ENCODE measurements around the gene MRPL54. TPM values are rescaled to one million over a fixed set of nuclear protein-coding genes. Genes with fewer than 3 reads are reported as not detected.

Gene MRPL54
- total RNA-seq, result 35.3 TPM

DNA sequence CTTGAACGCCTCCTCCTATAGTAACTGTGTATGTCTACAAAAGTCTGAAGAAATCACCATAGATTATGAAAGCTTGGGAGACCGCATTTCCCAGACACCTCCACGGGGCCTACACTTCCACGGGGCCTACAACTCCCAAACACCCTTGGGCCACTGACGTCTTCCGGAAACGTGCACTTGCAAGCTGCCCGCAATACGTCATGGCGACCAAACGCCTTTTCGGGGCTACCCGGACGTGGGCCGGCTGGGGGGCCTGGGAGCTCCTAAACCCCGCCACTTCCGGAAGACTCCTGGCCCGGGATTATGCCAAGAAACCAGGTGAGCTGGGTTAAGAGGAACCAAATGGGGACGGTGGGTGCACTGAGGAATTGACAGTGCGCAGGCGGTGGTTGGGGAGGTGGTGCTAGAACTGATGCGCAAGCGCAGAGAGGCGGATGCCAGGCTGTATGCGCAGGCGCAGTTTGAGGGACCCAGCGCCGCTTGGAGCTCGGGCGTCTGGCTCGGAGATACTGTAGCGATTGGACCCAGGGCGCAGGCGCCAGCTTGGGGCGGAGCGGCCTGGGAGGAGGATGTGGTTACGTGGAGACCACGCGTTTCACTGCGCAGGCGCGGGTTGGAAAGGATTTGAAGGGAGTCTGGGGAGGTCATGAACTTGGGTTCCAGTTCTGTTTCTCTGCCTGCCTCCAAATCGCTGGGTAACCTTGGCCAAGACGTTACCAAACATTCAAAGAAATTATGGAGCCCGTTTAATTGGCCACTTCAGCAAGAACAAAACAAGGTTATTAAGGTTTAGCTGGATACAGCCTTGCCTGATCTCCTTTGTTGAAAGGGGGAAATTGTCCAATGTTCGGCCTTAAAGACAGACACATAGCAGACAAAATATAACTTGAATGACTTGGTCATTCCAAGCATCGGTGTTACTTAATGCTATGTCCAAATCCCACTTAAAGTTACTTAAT, at the start of gene MRPL54:
Gene MRPL54 (plus strand): TSS at position 182 of the 959 bp plus-strand sequence. CDS start 19 bp downstream, at position 201.
- ATAC-seq, result peak; percentile 98
- peak; percentile 99 for DNase-seq (ENCODE audit: low spot score)
- intact Hi-C loops (cut with DNase I), result no loop called here

DNA sequence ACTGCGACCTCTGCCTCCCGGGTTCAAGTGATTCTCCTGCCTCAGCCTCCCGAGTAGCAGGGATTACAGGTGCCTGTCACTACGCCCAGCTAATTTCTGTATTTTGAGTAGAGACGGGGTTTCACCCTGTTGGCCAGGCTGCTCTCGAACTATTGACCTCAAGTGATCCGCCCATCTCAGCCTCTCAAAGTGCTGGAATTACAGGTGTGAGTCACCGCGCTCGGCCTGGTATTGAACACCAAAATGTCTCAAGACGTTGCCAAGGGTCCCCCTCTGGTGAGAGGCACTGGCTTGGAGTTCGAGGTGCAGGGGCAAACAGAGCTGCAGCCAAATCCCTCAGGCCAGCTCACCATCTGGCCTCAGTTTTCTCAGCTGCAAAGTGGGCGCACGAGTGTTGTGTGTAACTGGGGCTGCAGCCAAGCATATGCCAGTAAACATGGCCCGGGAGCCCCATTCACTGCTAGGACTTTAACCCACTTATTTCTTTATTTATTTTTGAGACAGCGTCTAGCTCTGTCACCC, 46.3 kb upstream of the MRPL54 start:
- DNase-seq (ENCODE audit: low spot score), result no peak
- ATAC-seq, result no peak
- intact Hi-C loops (cut with DNase I), result no loop called here

DNA sequence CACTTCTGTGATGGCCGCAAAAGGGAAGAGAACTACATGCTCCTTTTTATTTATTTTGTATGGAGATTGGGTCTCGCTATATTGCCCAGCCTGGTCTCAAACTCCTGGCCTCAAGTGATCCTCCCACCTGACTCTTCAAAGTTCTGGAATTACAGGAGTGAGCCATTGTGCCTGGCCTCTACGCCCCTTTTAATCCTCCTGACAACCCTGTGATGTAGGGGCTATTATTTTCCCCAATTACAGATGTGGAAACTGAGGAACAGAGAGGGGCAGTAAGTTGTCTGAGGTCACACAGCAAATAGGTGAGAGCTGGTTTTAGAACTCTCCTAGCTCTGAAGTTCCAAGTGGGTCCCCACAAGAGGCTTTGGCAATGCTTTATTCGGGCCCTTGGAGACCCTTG, 42.6 kb upstream of the MRPL54 start:
- intact Hi-C loops (cut with DNase I), result no loop called here
- no peak for DNase-seq (ENCODE audit: low spot score)
- ATAC-seq, result no peak

DNA sequence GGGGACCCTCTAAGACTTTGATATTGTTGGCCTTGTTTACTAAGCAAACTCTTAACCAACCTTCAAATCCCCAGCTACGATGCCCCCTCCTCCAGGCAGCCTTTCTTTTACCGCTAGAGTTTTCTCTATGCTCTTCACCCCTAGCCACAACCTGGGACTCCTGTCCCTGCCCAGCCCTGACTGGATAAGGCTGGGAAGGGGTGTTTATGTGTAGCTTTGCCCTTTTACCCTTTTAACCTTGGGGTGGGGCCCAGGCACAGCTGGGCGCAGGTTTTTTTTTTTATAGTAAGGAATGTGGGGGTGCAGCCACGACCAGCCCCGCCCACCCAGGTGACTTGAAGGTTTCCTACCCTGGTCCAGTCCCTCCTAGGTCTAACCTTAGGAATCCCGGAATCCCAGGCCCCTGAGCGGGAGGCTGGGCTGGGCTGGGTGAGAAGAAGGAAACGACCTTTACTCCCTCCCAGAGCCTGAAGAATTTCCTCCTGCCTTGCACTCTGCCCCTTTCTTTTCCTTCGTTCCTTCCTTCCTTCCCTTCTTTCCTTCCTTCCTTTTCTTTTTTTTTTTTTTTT, 42.0 kb upstream of the MRPL54 start:
- intact Hi-C loops (cut with DNase I), result no loop called here
- DNase-seq (ENCODE audit: low spot score) (no peak), ATAC-seq (no peak)

DNA sequence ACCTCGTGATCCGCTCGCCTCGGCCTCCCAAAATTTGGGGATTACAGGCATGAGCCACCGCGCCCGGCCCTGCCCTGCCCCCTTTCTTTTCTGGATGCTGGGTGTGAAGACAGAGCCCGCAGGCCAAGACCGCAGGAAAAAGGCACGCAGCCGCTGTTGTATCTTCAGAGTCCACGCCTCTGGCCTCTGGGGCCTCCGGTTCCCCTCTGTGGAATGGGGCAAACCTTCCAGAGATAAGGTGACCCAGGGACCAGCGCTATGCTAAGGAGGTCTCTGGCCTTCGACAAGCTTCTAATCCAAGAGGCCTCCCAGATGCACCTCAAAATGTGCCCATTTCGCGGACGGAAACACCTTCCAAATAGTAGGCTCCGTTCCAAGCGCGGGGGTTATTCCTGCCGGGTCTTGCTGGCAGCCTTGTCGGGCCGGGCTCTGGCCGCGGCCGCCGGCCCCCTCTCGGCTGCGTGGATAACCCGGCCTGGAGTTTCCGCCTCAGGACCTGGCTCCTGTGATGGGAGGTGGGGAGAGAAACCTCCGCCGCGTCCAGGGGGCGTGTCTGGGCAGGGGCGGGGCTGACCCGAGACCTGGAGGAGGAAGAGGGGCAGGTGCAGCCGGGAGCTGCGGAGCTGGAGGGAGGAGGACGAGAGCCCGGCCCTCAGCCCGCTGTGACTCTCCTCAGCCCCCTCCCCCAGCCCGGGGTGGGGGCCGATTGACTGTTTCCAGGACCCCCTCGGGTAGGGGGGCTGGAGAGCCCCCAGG, 41.2 kb upstream of the MRPL54 start:
- peak; percentile 86 for DNase-seq (ENCODE audit: low spot score)
- intact Hi-C loops (cut with DNase I), result no loop called here
- peak; percentile 85 for ATAC-seq

DNA sequence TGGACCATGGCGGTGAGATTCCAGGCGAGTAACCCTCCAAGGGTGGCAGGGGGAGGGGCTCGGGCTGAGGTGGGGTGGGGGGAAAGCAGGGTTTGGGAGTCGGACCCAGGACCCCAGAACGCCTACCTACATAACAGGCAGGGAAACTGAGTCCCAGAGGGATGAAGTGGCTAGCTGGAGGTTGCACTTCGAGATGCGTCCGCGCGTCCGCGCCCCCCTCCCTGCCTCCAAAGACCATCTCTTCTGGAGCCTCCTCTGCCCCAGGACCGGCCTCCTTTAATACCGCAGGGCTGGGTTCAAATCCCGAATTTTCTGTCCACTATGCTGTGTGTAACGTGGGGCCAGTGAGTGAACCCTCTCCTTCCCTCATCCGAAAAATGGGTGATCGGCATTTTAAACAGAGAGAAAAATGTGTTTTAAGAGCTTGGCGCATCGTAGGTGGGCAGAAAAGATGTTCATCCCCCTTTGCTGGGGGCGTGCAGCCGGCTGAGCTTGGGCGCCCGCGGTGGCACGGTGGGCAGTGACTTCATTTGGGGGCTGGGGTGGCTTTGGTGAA, 40.5 kb upstream of the MRPL54 start:
- intact Hi-C loops (cut with DNase I), result no loop called here
- no peak for DNase-seq (ENCODE audit: low spot score)
- peak; percentile 6 for ATAC-seq

DNA sequence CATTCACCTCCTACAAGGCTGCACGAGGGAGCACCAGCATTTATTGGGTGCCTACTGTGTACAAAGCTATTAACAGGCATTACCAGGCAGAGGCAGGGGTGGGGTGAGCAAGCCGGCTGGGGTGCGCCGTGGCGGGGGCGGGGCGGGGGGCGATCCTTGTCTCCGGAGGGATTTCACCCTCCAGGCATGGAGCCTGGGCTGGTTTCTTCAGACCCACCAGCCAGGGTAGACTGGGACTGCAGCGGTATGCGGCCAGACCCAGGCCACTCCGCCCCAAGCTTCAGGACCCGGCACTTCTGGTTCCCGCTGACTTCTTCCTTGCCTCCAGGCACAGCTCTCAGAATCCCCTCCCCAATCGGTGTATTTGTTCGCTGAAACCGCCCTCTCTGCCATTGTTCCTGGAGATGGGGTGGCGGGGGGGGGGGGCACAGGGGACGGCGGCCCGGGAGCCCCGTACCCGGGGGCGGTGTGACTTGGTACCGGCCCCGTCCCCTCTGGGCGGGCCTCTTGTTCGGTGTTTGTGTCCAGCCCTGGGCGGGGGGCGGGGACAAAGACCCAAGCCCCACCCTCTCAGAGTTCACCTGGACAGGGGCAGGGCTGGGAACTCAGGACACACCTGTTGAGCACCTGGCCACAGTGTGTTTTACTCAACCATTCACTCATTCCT, 39.9 kb upstream of the MRPL54 start:
- ATAC-seq, result no peak
- no peak for DNase-seq (ENCODE audit: low spot score)
- intact Hi-C loops (cut with DNase I), result no loop called here

DNA sequence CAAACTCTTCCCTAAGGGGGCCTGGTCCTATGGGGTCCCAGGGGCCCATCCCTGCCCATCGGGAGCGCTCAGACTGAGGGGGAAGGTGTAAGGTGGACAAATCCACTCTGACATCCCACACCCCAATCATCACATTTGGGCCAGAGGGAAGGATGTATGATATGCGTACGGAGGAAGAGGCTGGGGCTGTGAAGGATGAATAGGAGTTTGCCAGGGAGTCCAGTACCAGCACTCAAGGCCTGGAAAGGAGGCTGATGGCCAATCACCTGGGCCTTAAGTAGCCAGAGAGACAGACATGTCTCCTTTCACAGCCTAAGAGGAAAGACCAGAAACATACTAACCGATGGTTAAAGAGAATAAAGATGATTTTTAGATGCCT, 39.4 kb upstream of the MRPL54 start:
- intact Hi-C loops (cut with DNase I), result no loop called here
- no peak for DNase-seq (ENCODE audit: low spot score)
- no peak for ATAC-seq

DNA sequence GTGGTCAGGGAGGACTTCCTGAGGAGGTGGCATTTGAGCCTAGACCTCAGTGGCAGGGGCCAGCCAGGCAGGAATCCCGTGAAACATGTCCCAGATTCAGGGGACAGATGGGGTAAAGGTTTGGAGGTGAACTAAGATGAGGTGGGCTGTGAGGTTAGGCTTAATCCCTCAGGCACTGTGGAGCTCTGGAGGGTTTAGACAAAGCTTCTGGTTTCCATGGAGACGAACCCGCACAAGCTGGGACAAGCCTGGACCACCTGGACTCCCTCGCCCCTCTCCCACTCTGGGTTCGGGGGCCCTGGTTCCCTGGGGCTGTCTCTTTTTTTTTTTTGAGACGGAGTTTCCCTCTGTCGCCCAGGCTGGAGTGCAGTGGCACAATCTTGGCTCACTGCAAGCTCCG, 38.6 kb upstream of the MRPL54 start:
- DNase-seq (ENCODE audit: low spot score) (no peak), ATAC-seq (no peak)
- intact Hi-C loops (cut with DNase I), result no loop called here

DNA sequence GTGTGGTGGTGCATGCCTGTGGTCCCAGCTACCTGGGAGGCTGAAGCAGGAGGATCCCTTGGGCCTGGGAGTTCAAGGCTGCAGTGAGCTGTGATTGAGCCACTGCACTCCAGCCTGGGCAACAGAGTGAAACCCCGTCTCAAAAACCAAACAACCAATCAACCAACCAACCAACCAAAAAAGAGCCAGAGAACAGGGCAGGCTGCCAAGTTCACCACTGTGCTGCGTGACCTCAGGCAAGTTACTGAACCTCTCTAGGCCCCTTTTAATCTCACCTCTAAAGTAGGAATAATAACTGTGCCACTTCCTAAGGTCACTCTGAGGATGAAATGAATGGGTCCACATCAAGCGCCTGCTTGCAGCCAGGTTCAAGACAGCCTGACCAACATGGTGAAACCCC, 37.4 kb upstream of the MRPL54 start:
- ATAC-seq, result no peak
- DNase-seq (ENCODE audit: low spot score), result no peak
- intact Hi-C loops (cut with DNase I), result no loop called here

DNA sequence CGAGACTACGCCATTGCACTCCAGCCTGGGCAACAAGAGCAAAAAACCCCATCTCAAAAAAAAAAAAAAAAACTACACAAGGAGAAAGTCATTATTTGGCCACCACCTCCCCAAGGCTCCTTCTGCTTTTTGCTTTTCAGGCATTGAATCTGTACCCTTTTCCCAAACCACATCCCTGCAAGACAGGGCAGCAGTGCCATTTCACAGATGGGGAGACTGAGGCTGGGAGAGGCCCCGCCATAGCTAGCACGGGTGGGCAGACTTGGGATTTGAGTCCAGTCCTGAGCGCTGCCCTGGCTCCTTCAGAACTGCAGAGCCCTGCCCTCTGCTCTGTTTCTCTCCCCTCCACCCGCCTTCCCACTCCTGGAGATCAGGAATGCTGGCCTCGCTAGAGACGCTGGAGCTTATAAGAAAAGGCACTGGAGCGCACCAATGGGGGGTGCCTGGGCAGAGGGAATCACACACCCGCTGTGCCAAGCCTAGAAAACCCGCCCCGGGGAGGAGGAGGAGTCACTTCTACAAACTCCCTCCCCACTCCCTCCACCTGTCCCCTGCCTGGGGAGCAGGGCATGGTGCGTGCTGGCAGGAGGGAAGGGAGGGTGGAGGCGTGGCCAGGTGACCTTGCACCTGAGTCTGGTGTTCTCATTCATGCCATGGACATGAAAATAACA, 36.7 kb upstream of the MRPL54 start:
- intact Hi-C loops (cut with DNase I), result no loop called here
- DNase-seq (ENCODE audit: low spot score) (no peak), ATAC-seq (no peak)

DNA sequence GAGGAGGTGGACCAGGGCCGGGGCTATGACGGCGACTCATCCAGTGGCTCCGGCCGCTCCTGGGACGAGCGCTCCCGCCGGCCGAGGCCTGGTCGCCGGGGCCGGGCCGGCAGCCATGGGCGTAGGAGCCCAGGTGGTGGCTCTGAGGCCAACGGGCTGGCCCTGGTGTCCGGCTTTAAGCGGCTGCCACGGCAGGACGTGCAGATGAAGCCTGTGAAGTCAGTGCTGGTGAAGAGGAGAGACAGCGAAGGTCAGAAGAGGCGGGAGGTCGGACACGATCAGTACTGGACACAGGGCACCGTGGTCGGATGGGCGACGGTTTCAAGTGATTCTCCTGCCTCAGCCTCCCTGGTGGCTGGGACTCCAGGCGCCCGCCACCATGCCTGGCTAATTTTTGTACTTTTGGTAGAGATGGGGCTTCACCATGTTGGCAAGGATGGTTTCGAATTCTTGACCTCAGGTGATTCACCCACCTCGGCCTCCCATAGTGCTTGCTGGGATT, 32.0 kb upstream of the MRPL54 start:
- ATAC-seq (no peak), DNase-seq (ENCODE audit: low spot score) (no peak)
- intact Hi-C loops (cut with DNase I), result no loop called here

DNA sequence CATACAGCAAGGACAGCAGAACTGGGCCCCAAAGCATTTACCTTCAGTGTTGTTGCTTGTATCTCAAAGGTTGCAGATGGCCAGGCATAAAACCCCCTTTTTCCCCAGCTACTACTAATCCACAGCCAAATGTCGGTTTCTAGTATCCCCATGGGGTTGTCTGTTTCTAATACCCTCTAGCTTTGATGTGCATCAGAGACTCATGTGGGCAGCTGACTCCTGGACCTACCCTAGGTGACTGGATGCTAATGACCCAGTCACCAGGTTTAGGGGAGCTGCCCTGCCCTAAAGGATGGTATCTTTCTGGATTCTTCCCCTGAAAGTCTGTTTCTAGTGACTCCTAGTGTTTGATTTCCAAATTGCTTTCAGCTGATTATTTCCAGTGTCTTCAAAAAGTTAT, 30.4 kb upstream of the MRPL54 start:
- no peak for ATAC-seq
- intact Hi-C loops (cut with DNase I), result no loop called here
- DNase-seq (ENCODE audit: low spot score), result no peak

DNA sequence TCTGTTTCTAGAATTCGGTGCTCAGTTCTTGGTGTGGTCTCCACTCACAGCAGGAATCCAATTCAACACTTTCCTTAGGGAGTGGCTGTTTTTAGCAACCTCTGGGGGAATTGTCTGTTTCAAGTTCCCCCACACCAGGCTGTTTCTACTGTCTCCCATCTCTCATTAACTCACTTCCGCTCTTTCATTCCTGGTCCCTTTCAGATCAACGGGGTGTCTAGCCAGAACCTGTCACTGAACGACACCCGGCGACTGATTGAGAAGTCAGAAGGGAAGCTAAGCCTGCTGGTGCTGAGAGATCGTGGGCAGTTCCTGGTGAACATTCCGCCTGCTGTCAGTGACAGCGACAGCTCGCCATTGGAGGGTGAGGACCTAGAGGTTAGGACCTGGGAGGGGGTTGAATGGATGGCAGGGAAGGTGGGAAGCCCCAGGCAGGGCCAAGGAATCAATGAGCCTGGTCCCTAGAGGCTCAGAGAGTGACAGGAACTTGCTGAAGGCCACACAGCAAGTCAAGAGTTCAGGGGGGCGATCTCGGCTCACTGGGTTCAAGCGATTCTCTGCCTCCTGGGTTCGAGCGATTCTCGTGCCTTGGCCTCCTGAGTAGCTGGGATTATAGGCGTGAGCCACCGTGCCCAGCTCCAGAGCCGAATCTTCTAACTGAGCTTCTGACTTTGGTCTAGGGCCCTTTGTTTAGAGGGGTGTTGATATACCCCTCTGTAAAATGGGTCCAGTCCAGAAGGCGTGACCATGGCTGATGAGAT, 28.8 kb upstream of the MRPL54 start:
- DNase-seq (ENCODE audit: low spot score) (no peak), ATAC-seq (no peak)
- intact Hi-C loops (cut with DNase I), result no loop called here

DNA sequence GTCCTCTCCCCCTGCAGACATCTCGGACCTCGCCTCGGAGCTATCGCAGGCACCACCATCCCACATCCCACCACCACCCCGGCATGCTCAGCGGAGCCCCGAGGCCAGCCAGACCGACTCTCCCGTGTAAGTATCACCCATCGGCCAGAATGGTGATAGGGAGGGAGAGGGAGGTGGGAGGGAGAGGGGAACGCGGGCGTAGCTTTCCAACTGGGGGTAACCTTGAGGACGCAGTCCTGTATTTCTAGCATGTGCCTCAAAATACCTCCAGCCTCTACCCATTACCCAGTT, 28.2 kb upstream of the MRPL54 start:
- ATAC-seq (no peak), DNase-seq (ENCODE audit: low spot score) (no peak)
- intact Hi-C loops (cut with DNase I), result no loop called here

DNA sequence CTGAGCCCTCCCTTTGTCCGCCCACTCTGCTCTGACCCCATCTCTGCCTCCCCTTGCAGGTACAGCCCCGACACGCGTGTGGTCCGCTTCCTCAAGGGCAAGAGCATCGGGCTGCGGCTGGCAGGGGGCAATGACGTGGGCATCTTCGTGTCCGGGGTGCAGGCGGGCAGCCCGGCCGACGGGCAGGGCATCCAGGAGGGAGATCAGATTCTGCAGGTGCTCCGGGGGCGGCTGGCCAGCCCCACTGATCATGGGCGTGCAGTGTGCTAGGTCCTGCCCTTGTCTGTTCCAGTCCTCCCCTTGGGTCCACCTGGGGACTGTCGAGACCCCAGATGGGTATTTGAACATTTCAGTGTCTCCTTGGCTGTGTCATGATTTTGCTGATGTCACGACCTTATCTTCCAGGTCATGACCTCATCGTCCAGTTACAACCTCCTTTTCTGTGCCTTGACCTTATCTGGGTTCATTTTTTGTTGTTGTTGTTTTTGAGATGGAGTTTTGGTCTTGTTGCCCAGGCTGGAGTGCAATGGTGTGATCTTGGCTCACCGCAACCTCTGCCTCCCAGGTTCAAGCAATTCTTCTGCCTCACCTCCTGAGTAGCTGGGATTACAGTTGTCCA, 26.3 kb upstream of the MRPL54 start:
- no peak for DNase-seq (ENCODE audit: low spot score)
- intact Hi-C loops (cut with DNase I), result no loop called here
- ATAC-seq, result no peak

DNA sequence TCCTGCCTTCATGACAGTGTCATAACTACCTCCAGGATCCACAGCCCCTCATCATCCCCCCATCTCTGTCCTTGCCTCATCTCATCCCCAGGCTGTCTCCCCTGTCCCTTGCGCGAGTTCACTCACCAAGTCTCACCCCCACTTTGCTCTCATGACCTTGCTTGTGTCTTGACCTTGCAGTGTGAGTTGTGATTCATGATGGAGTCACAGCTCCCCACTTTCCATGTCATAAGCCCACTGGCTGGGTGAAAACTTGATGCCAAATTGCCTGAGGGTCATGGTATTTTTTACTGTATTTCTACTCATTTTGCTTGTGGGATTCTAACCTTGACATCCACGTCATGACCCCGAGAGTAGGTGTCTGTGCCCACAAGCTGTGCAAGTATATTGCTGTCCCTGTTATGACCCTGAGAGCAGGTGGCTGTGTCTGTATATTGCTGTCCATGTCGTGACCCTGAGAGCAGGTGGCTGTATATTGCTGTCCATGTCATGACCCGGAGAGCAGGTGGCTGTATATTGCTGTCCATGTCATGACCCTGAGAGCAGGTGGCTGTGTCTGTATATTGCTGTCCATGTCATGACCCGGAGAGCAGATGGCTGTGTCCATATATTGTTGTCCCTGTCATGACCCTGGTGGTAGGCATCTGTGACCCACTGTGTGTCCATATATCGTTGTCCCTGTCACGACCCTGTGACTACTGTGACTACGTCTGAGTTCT, 24.8 kb upstream of the MRPL54 start:
- ATAC-seq (no peak), DNase-seq (ENCODE audit: low spot score) (no peak)
- intact Hi-C loops (cut with DNase I), result no loop called here
